Measurements from ENCODE around the gene ELAVL2.
A peak's percentile ranks its signal among the peaks of the same experiment; 100 is the strongest.

Gene ELAVL2

GRCh38 chr9:23683611-23684061 is 142.4 kb downstream of the ELAVL2 start:
- H2BK12ac ChIP-seq (ENCODE audit: low read length) = peak overlapping the region; percentile 72
- no peaks in the 10 kb centered on the region for H3K9me3 ChIP-seq (ENCODE audit: insufficient read depth, low read depth, low read length)
- peak overlapping the region; percentile 11 for H3K4me2 ChIP-seq (ENCODE audit: low read length)
- H4K8ac ChIP-seq (ENCODE audit: low read depth, low read length) = peak overlapping the region; percentile 22
- no peak overlapping the region for H3K18ac ChIP-seq (ENCODE audit: low read length)
- peak overlapping the region; percentile 72 for H3K14ac ChIP-seq (ENCODE audit: low read length)
- peak overlapping the region; percentile 32 for H2AFZ ChIP-seq (ENCODE audit: insufficient read depth, low read length, poor library complexity)
- H3K36me3 ChIP-seq (ENCODE audit: control insufficient read depth in 1 of 2, insufficient read depth in 2 of 2, low read length in 2 of 2) = no peaks in the 10 kb centered on the region
- H3K79me2 ChIP-seq (ENCODE audit: control insufficient read depth, insufficient read depth, low read length, poor library complexity) = no peaks in the 10 kb centered on the region
- no peak overlapping the region for H3K23ac ChIP-seq (ENCODE audit: low read length)
- H2AK5ac ChIP-seq (ENCODE audit: low read length) = peak overlapping the region; percentile 49
- peak overlapping the region; percentile 90 for H2BK120ac ChIP-seq (ENCODE audit: insufficient read depth, low read length, poor library complexity)
- H3K27me3 ChIP-seq (ENCODE audit: insufficient read depth, low read length) = no peaks in the 10 kb centered on the region
- H3K27ac ChIP-seq (ENCODE audit: low read depth, low read length) = peak overlapping the region; percentile 80
- no peak overlapping the region for H3K4me3 ChIP-seq (ENCODE audit: low read depth, low read length)
- no CpG with 5 or more reads among the region's 7 CpGs for WGBS (ENCODE audit: extremely low coverage, insufficient coverage, insufficient read length)
- peak overlapping the region; percentile 73 for H4K91ac ChIP-seq (ENCODE audit: low read depth, low read length)
- no peak overlapping the region for H3K9ac ChIP-seq (ENCODE audit: low read length)
- H2BK5ac ChIP-seq (ENCODE audit: low read depth, low read length, poor library complexity) = peak overlapping the region; percentile 54
- DNase-seq = no peak
- peaks cover 17 to 25% of the 10 kb centered on the region in 2 experiments for H3K4me1 ChIP-seq (ENCODE audit: control insufficient read depth in 1 of 2, insufficient read depth in 2 of 2, low read length in 2 of 2)
- H3K79me1 ChIP-seq (ENCODE audit: low read length) = peaks cover 21% of the 10 kb centered on the region
- no peak overlapping the region for H4K12ac ChIP-seq (ENCODE audit: low read depth, low read length)
- H3K4ac ChIP-seq (ENCODE audit: low read depth, low read length) = no peak overlapping the region

- peak overlapping the region; percentile 52 for H3K27ac ChIP-seq (ENCODE audit: low read depth, low read length)
- peak overlapping the region; percentile 4 for H4K8ac ChIP-seq (ENCODE audit: low read depth, low read length)
- H2BK5ac ChIP-seq (ENCODE audit: low read depth, low read length, poor library complexity) = peak overlapping the region; percentile 31
- no peak overlapping the region for H4K12ac ChIP-seq (ENCODE audit: low read depth, low read length)
- no peak overlapping the region for H3K23ac ChIP-seq (ENCODE audit: low read length)
- no peak overlapping the region for H2BK12ac ChIP-seq (ENCODE audit: low read length)
- no peak overlapping the region for H2AFZ ChIP-seq (ENCODE audit: insufficient read depth, low read length, poor library complexity)
- H3K4me2 ChIP-seq (ENCODE audit: low read length) = peak overlapping the region; percentile 3
- peak overlapping the region; percentile 48 for H3K14ac ChIP-seq (ENCODE audit: low read length)
- H4K91ac ChIP-seq (ENCODE audit: low read depth, low read length) = peak overlapping the region; percentile 8
- no peaks in the 10 kb centered on the region for H3K9me3 ChIP-seq (ENCODE audit: insufficient read depth, low read depth, low read length)
- no peak overlapping the region for H3K9ac ChIP-seq (ENCODE audit: low read length)
- no peak overlapping the region for H3K4ac ChIP-seq (ENCODE audit: low read depth, low read length)
- no peak overlapping the region for H2AK5ac ChIP-seq (ENCODE audit: low read length)
- H3K18ac ChIP-seq (ENCODE audit: low read length) = no peak overlapping the region
- H3K79me1 ChIP-seq (ENCODE audit: low read length) = peaks cover 19% of the 10 kb centered on the region
- no peaks in the 10 kb centered on the region for H3K36me3 ChIP-seq (ENCODE audit: control insufficient read depth in 1 of 2, insufficient read depth in 2 of 2, low read length in 2 of 2)
- peak overlapping the region; percentile 20 for H2BK120ac ChIP-seq (ENCODE audit: insufficient read depth, low read length, poor library complexity)
- DNase-seq = peak in 1 of 2 donors; percentile 21
- peaks cover 17 to 24% of the 10 kb centered on the region in 2 experiments for H3K4me1 ChIP-seq (ENCODE audit: control insufficient read depth in 1 of 2, insufficient read depth in 2 of 2, low read length in 2 of 2)
- no peak overlapping the region for H3K4me3 ChIP-seq (ENCODE audit: low read depth, low read length)
- no peaks in the 10 kb centered on the region for H3K79me2 ChIP-seq (ENCODE audit: control insufficient read depth, insufficient read depth, low read length, poor library complexity)
- WGBS (ENCODE audit: extremely low coverage, insufficient coverage, insufficient read length) = no CpG with 5 or more reads among the region's 3 CpGs
- no peaks in the 10 kb centered on the region for H3K27me3 ChIP-seq (ENCODE audit: insufficient read depth, low read length)
Measured at GRCh38 chr9:23682891-23683431, 143.1 kb downstream of the ELAVL2 start.

- Histone ChIP-seq H3K4me1 (ENCODE audit: control insufficient read depth in 1 of 2, insufficient read depth in 2 of 2, low read length in 2 of 2) (peaks cover 17 to 21% of the 10 kb centered on the region in 2 experiments), H3K27ac (ENCODE audit: low read depth, low read length) (peak overlapping the region; percentile 52), H3K4me3 (ENCODE audit: low read depth, low read length) (no peak overlapping the region), H3K27me3 (ENCODE audit: insufficient read depth, low read length) (no peaks in the 10 kb centered on the region), H2AK5ac (ENCODE audit: low read length) (no peak overlapping the region), H2AFZ (ENCODE audit: insufficient read depth, low read length, poor library complexity) (no peak overlapping the region), H3K14ac (ENCODE audit: low read length) (peak overlapping the region; percentile 16), H4K12ac (ENCODE audit: low read depth, low read length) (no peak overlapping the region), H2BK12ac (ENCODE audit: low read length) (no peak overlapping the region), H2BK120ac (ENCODE audit: insufficient read depth, low read length, poor library complexity) (peak overlapping the region; percentile 75), H3K9me3 (ENCODE audit: insufficient read depth, low read depth, low read length) (no peaks in the 10 kb centered on the region), H4K91ac (ENCODE audit: low read depth, low read length) (peak overlapping the region; percentile 25), H3K79me2 (ENCODE audit: control insufficient read depth, insufficient read depth, low read length, poor library complexity) (no peaks in the 10 kb centered on the region), H3K36me3 (ENCODE audit: control insufficient read depth in 1 of 2, insufficient read depth in 2 of 2, low read length in 2 of 2) (no peaks in the 10 kb centered on the region), H3K4me2 (ENCODE audit: low read length) (no peak overlapping the region), H4K8ac (ENCODE audit: low read depth, low read length) (peak overlapping the region; percentile 3), H2BK5ac (ENCODE audit: low read depth, low read length, poor library complexity) (peak overlapping the region; percentile 39), H3K4ac (ENCODE audit: low read depth, low read length) (no peak overlapping the region), H3K23ac (ENCODE audit: low read length) (no peak overlapping the region), H3K79me1 (ENCODE audit: low read length) (peaks cover 19% of the 10 kb centered on the region), H3K18ac (ENCODE audit: low read length) (no peak overlapping the region), H3K9ac (ENCODE audit: low read length) (no peak overlapping the region)
- no CpG with 5 or more reads among the region's 9 CpGs for WGBS (ENCODE audit: extremely low coverage, insufficient coverage, insufficient read length)
- DNase-seq = no peak
Measured at GRCh38 chr9:23682352-23682751, 143.7 kb downstream of the ELAVL2 start.

GRCh38 chr9:23677446-23677845 is 148.6 kb downstream of the ELAVL2 start:
- peaks cover 4 to 10% of the 10 kb centered on the region in 2 experiments for H3K4me1 ChIP-seq (ENCODE audit: control insufficient read depth in 1 of 2, insufficient read depth in 2 of 2, low read length in 2 of 2)
- no peak for DNase-seq
- no peak overlapping the region for H3K9ac ChIP-seq (ENCODE audit: low read length)
- peaks cover 0 to 5% of the 10 kb centered on the region in 2 experiments for H3K36me3 ChIP-seq (ENCODE audit: control insufficient read depth in 1 of 2, insufficient read depth in 2 of 2, low read length in 2 of 2)
- H3K4ac ChIP-seq (ENCODE audit: low read depth, low read length) = no peak overlapping the region
- H3K4me3 ChIP-seq (ENCODE audit: low read depth, low read length) = no peak overlapping the region
- WGBS (ENCODE audit: extremely low coverage, insufficient coverage, insufficient read length) = no CpG with 5 or more reads among the region's 3 CpGs
- no peaks in the 10 kb centered on the region for H3K79me2 ChIP-seq (ENCODE audit: control insufficient read depth, insufficient read depth, low read length, poor library complexity)
- no peak overlapping the region for H2BK120ac ChIP-seq (ENCODE audit: insufficient read depth, low read length, poor library complexity)
- H3K27me3 ChIP-seq (ENCODE audit: insufficient read depth, low read length) = no peaks in the 10 kb centered on the region
- no peak overlapping the region for H3K14ac ChIP-seq (ENCODE audit: low read length)
- no peak overlapping the region for H4K8ac ChIP-seq (ENCODE audit: low read depth, low read length)
- no peaks in the 10 kb centered on the region for H3K9me3 ChIP-seq (ENCODE audit: insufficient read depth, low read depth, low read length)
- H3K27ac ChIP-seq (ENCODE audit: low read depth, low read length) = no peak overlapping the region
- H2AK5ac ChIP-seq (ENCODE audit: low read length) = no peak overlapping the region
- no peak overlapping the region for H3K18ac ChIP-seq (ENCODE audit: low read length)
- H3K23ac ChIP-seq (ENCODE audit: low read length) = no peak overlapping the region
- H2BK5ac ChIP-seq (ENCODE audit: low read depth, low read length, poor library complexity) = no peak overlapping the region
- no peak overlapping the region for H2AFZ ChIP-seq (ENCODE audit: insufficient read depth, low read length, poor library complexity)
- peaks cover 6% of the 10 kb centered on the region for H3K79me1 ChIP-seq (ENCODE audit: low read length)
- H4K91ac ChIP-seq (ENCODE audit: low read depth, low read length) = no peak overlapping the region
- no peak overlapping the region for H4K12ac ChIP-seq (ENCODE audit: low read depth, low read length)
- no peak overlapping the region for H3K4me2 ChIP-seq (ENCODE audit: low read length)
- H2BK12ac ChIP-seq (ENCODE audit: low read length) = no peak overlapping the region
